ENCODE data around the gene NTNG1. TPM values are rescaled to one million over a fixed set of nuclear protein-coding genes. Genes with fewer than 3 reads are reported as not detected.
"Not testable (repeated sequence)": the region's sequence is repeated elsewhere in the genome, so short reads cannot be mapped to it uniquely, and the experiment has no call there.

NTNG1 gene
- total RNA-seq: 10 to 100 TPM in 1 of 2 donors, 1 to 10 TPM in 1; 5.7 to 12.7 TPM
- polyA plus RNA-seq (ENCODE audit: insufficient read length in 6 of 6): 10 to 100 TPM; 20.4 to 28.0 (median 23.3) TPM
- long read RNA-seq, donor 1, partial matches to known transcripts: 0 of 3 reads
- long read RNA-seq, donor 1, other reads (novel, unspliced or antisense): 0 of 3 reads
- long read RNA-seq, donor 2: 0 reads
- long read RNA-seq, donor 3: 0 reads
- long read RNA-seq, donor 4, partial matches to known transcripts: 3 of 9 reads
- long read RNA-seq, donor 4, other reads (novel, unspliced or antisense): 6 of 9 reads
- long read RNA-seq, donor 5, partial matches to known transcripts: 0 of 2 reads
- long read RNA-seq, donor 5, other reads (novel, unspliced or antisense): 0 of 2 reads
- long read RNA-seq, donor 6: 0 reads
- long read RNA-seq, donor 7, partial matches to known transcripts: 0 of 1 reads
- long read RNA-seq, donor 7, other reads (novel, unspliced or antisense): 0 of 1 reads
- long read RNA-seq, donor 8, full-length matches to known transcripts: 1 of 1 reads
- long read RNA-seq, donor 8, partial matches to known transcripts: 0 of 1 reads
- long read RNA-seq, donor 8, other reads (novel, unspliced or antisense): 0 of 1 reads
- long read RNA-seq, donor 9: 0 reads
- long read RNA-seq, donor 10, partial matches to known transcripts: 2 of 6 reads
- long read RNA-seq, donor 10, other reads (novel, unspliced or antisense): 4 of 6 reads
- long read RNA-seq, donor 11, full-length matches to known transcripts: 1 of 21 reads
- long read RNA-seq, donor 11, partial matches to known transcripts: 20 of 21 reads
- long read RNA-seq, donor 11, other reads (novel, unspliced or antisense): 0 of 21 reads
- long read RNA-seq, donor 12, partial matches to known transcripts: 0 of 1 reads
- long read RNA-seq, donor 12, other reads (novel, unspliced or antisense): 0 of 1 reads

DNA sequence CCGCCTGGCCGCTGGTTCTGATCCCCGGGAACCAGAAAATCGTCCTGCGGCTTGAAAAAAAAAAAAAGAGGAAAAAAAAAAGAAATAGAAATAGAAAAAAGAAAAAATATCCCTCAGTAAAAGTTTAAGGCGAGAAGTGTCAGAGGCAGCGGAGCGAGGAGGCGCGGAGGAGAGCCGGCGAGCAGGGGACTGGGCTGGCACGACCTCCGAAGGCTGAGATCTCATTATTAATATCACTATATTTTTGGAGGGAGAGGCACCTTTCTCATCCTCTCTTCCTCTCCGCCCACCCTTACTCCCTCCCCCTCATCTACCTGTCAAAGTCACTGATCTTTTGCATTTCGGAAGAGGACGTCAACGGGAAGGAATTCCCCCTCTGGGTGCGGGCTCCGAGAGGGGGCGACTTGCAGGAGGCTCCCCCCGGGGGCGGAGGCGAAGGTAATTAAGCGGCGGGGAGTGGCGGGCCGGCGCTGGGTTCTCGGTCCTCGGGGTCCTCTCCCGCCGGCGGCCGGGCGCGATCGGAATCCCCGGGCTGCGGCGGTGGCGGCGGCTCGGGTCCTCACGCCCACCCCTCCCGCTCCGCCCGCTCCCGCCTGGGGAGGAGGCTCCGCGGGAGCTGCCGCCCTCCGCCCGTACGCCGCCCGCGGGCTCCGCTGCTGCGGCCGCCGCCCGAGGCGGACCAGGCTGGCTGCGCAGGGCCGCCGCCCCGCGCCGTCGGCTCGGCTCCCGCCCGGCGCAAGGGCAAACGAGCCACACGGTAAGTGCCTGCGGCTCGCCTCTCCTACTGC, at the start of gene NTNG1:
Gene NTNG1 (plus strand): TSS at position 337 of the 788 bp plus-strand sequence.
- Histone ChIP-seq H3K27me3 (peaks cover 0 to 74% of the 10 kb centered on the region in 2 donors), H3K4me3 (peak within 1 kb of the TSS; percentile 44 to 45), H3K27ac (peak within 1 kb of the TSS; percentile 14 to 71), H3K4me1 (peaks cover 0 to 20% of the 10 kb centered on the region in 2 donors), H3K36me3 (no peaks in the 10 kb centered on the region), H3K9me3 (no peaks in the 10 kb centered on the region)
- peak; percentile 48 for ATAC-seq
- peak in 2 of 4 donors; percentile 33 to 81 for DNase-seq
- intact Hi-C loops (cut with DNase I): no loop called here
- TF ChIP-seq CTCF (IDR thresholded peaks at IDR 0.05): no peak

- no peaks in the 10 kb centered on the region for H3K4me1 ChIP-seq
- intact Hi-C loops (cut with DNase I): no loop called here
Observed at GRCh38 chr1:107091418-107091817, 49.4 kb upstream of the NTNG1 start.

DNA sequence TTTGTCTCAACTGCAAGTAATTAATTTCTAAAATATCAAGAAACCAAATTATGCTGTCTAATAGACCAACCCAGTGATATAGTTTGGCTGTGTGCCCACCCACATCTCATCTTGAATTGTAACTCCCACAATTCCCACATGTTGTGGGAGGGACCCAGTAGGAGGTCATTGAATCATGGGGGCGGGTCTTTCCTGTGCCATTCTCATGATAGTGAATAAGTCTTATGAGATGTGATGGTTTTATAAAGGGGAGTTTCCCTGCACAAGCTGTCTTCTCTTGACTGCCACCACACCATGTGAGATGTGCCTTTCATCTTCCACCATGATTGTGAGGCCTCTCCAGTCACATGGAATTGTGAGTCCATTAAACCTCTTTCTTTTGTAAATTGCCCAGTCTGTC, 47.4 kb upstream of the NTNG1 start:
- H3K4me1 ChIP-seq; intact Hi-C loops (cut with DNase I); H3K27me3 ChIP-seq; DNase-seq; H3K36me3 ChIP-seq; ATAC-seq; H3K27ac ChIP-seq; H3K9me3 ChIP-seq; H3K4me3 ChIP-seq: not testable (repeated sequence)

More at GRCh38 chr1:107091418-107091817, 49.4 kb upstream of the NTNG1 start:
- no peak overlapping the region for H3K4me3 ChIP-seq
- no peaks in the 10 kb centered on the region for H3K27me3 ChIP-seq
- H3K36me3 ChIP-seq: no peaks in the 10 kb centered on the region
- TF ChIP-seq CTCF (IDR thresholded peaks at IDR 0.05): no peak
- no peak overlapping the region for H3K27ac ChIP-seq
- no peaks in the 10 kb centered on the region for H3K9me3 ChIP-seq
- no peak for DNase-seq
- no peak for ATAC-seq

GRCh38 chr1:107095647-107096046, 45.2 kb upstream of the NTNG1 start:
- DNase-seq: no peak
- Histone ChIP-seq H3K9me3 (no peaks in the 10 kb centered on the region), H3K36me3 (no peaks in the 10 kb centered on the region), H3K4me1 (no peaks in the 10 kb centered on the region), H3K27ac (no peak overlapping the region), H3K27me3 (no peaks in the 10 kb centered on the region), H3K4me3 (no peak overlapping the region)
- intact Hi-C loops (cut with DNase I): no loop called here
- no peak for ATAC-seq
- TF ChIP-seq CTCF (IDR thresholded peaks at IDR 0.05): no peak

- H3K9me3 ChIP-seq: no peaks in the 10 kb centered on the region
- no peaks in the 10 kb centered on the region for H3K27me3 ChIP-seq
- no peak for ATAC-seq
- intact Hi-C loops (cut with DNase I): no loop called here
- H3K36me3 ChIP-seq: no peaks in the 10 kb centered on the region
- H3K4me3 ChIP-seq: no peak overlapping the region
- TF ChIP-seq CTCF (IDR thresholded peaks at IDR 0.05): no peak
- no peaks in the 10 kb centered on the region for H3K4me1 ChIP-seq
- no peak overlapping the region for H3K27ac ChIP-seq
- no peak for DNase-seq
Observed at GRCh38 chr1:107096690-107097089, 44.1 kb upstream of the NTNG1 start.
